ENCODE measurements around the gene CATSPERZ. TPM values are rescaled to one million over a fixed set of nuclear protein-coding genes. Genes with fewer than 3 reads are reported as not detected.

The CATSPERZ gene
- total and polyA plus RNA-seq, 2 of the 13 experiments (the other 11 are each of a cell fraction or from before 2014, with no cell fraction given), result 0.22 to 0.48 TPM

DNA sequence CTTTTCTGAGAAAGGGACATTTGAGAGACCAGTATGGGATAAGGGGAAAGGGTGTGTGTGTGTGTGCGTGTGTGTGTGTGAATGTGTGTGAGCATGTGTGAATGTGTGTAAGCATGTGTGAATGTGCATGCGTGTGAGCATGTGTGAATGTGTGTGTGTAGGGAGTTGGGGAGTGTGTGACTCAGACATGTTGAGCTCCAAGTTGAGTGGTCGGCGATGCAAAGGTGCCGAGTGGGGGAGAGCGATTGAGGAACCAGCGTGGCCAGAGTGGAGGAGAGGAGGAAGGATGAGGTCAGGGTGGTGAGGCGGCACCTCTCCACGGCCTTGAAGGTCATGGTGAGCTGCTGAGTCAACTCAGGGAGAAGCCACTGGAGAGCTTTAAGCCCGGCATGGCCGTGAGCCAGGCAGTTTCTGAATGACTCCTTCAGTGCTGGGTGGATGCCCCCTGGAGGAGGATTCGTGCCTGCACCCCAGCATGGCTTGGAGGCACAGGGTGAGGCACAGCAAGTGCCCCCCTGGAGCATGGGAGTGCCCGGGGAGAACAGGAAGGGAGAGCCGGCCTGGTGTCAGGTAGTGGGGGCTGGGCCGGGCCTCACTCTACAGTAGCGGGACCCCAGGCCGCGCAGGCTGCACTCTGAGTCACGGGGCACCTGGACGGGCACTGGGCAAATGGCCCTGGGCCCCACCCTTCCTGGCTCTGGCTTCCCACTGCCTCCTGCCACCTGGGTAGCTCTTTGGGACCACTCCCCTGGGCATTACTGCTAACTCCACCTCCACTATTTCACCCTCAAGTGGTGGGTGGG is 31.6 kb downstream of the CATSPERZ start (continued):
- TF ChIP-seq PAWR (CRISPR knock-in tag; IDR thresholded peaks at IDR 0.05; ENCODE audit: borderline replicate concordance) (no peak), SP2 (CRISPR knock-in tag; IDR thresholded peaks at IDR 0.05) (no peak), CBX1 (IDR thresholded peaks at IDR 0.05; ENCODE audit: low read depth) (no peak), SMC3 (IDR thresholded peaks at IDR 0.05; ENCODE audit: low read length) (peak; percentile 50), GTF2F1 (IDR thresholded peaks at IDR 0.05; ENCODE audit: low read length) (no peak), IKZF1 (IDR thresholded peaks at IDR 0.05) (0 out of 2 replicates have a peak, but pooled peaks have one; percentile 47), RFXANK (CRISPR knock-in tag; IDR thresholded peaks at IDR 0.05) (no peak), TBP (CRISPR knock-in tag; IDR thresholded peaks at IDR 0.05) (no peak), TRIM24 (CRISPR knock-in tag; IDR thresholded peaks at IDR 0.05) (no peak), TCF7L2 (IDR thresholded peaks at IDR 0.05; ENCODE audit: low read depth, low read length) (no peak), HMG20B (CRISPR knock-in tag; conservative IDR thresholded peaks at IDR 0.05) (no peak), NR2C2 (CRISPR knock-in tag; IDR thresholded peaks at IDR 0.05; ENCODE audit: borderline replicate concordance) (no peak), ZNF619 (CRISPR knock-in tag; IDR thresholded peaks at IDR 0.05) (0 out of 2 replicates have a peak, but pooled peaks have one; percentile 71), JUNB (CRISPR knock-in tag; IDR thresholded peaks at IDR 0.05; ENCODE audit: borderline replicate concordance) (no peak), MAFF (IDR thresholded peaks at IDR 0.05; ENCODE audit: low read depth, low read length) (no peak), ZBTB7B (CRISPR knock-in tag; IDR thresholded peaks at IDR 0.05) (0 out of 2 replicates have a peak, but pooled peaks have one; percentile 58), ZNF501 (CRISPR knock-in tag; IDR thresholded peaks at IDR 0.05) (peak; percentile 37; the same call in 1 of the 2 replicates), ZNF713 (CRISPR knock-in tag; IDR thresholded peaks at IDR 0.05) (0 out of 2 replicates have a peak, but pooled peaks have one; percentile 47), ZC3H4 (CRISPR knock-in tag; IDR thresholded peaks at IDR 0.05; ENCODE audit: borderline replicate concordance) (no peak), NONO (IDR thresholded peaks at IDR 0.05) (0 out of 2 replicates have a peak, but pooled peaks have one; percentile 32), NONO (CRISPR knock-in tag; conservative IDR thresholded peaks at IDR 0.05) (no peak), PCBP2 (optimal IDR thresholded peaks at IDR 0.05; ENCODE audit: low read depth, low read length, poor library complexity, severe bottlenecking) (no peak), ZNF556 (CRISPR knock-in tag; IDR thresholded peaks at IDR 0.05; ENCODE audit: borderline replicate concordance) (peak; percentile 42; the same call in 1 of the 2 replicates)
- TF ChIP-seq, protein P1, sequence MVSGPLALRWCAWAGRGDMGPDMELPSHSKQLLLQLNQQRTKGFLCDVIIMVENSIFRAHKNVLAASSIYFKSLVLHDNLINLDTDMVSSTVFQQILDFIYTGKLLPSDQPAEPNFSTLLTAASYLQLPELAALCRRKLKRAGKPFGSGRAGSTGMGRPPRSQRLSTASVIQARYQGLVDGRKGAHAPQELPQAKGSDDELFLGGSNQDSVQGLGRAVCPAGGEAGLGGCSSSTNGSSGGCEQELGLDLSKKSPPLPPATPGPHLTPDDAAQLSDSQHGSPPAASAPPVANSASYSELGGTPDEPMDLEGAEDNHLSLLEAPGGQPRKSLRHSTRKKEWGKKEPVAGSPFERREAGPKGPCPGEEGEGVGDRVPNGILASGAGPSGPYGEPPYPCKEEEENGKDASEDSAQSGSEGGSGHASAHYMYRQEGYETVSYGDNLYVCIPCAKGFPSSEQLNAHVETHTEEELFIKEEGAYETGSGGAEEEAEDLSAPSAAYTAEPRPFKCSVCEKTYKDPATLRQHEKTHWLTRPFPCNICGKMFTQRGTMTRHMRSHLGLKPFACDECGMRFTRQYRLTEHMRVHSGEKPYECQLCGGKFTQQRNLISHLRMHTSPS (CRISPR knock-in tag; IDR thresholded peaks at IDR 0.05; ENCODE audit: low read depth), result peak; percentile 75; the same call in 1 of the 2 replicates
- TF ChIP-seq, protein P2, sequence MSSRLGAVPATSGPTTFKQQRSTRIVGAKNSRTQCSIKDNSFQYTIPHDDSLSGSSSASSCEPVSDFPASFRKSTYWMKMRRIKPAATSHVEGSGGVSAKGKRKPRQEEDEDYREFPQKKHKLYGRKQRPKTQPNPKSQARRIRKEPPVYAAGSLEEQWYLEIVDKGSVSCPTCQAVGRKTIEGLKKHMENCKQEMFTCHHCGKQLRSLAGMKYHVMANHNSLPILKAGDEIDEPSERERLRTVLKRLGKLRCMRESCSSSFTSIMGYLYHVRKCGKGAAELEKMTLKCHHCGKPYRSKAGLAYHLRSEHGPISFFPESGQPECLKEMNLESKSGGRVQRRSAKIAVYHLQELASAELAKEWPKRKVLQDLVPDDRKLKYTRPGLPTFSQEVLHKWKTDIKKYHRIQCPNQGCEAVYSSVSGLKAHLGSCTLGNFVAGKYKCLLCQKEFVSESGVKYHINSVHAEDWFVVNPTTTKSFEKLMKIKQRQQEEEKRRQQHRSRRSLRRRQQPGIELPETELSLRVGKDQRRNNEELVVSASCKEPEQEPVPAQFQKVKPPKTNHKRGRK (CRISPR knock-in tag; IDR thresholded peaks at IDR 0.05), result no peak
- TF ChIP-seq, protein P3, sequence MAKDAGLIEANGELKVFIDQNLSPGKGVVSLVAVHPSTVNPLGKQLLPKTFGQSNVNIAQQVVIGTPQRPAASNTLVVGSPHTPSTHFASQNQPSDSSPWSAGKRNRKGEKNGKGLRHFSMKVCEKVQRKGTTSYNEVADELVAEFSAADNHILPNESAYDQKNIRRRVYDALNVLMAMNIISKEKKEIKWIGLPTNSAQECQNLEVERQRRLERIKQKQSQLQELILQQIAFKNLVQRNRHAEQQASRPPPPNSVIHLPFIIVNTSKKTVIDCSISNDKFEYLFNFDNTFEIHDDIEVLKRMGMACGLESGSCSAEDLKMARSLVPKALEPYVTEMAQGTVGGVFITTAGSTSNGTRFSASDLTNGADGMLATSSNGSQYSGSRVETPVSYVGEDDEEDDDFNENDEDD (CRISPR knock-in tag; IDR thresholded peaks at IDR 0.05; ENCODE audit: borderline replicate concordance), result no peak
- TF ChIP-seq, protein P4, sequence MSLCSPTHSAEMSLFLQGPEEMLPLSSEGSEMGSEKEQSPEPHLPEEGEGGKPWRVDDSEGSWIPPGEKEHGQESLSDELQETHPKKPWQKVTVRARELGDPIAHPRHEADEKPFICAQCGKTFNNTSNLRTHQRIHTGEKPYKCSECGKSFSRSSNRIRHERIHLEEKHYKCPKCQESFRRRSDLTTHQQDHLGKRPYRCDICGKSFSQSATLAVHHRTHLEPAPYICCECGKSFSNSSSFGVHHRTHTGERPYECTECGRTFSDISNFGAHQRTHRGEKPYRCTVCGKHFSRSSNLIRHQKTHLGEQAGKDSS (CRISPR knock-in tag; IDR thresholded peaks at IDR 0.05; ENCODE audit: borderline replicate concordance, low read depth), result 0 out of 2 replicates have a peak, but pooled peaks have one; percentile 50

Measured in HepG2 (cell line).